ENCODE data around the gene ZBTB5.

DNA sequence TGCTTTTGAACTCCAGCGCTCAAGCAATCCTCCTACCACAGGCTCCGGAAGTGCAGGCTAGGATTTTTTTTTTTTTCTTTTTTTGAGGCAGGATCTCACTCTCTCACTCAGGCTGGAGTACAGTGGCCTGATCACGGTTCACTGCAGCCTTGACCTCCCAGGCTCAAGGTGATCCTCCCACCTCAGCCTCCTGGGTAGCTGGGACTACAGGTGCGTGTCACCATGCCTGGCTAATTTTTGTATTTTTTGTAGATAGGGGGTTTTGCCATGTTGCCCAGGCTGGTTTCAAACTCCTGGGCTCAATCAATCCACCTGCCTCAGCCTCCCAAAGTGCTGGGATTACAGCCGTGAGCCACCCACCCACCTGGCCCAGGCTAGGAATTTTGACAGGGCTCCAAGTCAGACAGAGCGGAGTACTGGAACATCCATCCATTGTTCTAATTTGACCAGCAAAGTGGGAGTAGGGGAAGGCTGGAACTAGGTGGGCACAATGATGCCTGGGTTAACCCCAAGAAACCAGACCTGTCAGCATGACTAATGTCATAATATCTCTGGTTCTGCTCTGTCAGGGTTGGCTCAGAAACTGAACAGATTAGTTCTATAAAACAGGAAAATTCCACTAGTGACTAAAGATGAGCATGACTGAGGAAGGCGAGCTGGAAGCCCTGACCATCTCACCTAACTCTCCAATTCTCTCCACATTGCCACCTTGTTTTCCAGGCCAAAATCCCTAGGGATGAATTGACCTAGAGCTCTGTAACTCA lies 9.2 kb downstream of the ZBTB5 start:
- TF ChIP-seq, protein P1, sequence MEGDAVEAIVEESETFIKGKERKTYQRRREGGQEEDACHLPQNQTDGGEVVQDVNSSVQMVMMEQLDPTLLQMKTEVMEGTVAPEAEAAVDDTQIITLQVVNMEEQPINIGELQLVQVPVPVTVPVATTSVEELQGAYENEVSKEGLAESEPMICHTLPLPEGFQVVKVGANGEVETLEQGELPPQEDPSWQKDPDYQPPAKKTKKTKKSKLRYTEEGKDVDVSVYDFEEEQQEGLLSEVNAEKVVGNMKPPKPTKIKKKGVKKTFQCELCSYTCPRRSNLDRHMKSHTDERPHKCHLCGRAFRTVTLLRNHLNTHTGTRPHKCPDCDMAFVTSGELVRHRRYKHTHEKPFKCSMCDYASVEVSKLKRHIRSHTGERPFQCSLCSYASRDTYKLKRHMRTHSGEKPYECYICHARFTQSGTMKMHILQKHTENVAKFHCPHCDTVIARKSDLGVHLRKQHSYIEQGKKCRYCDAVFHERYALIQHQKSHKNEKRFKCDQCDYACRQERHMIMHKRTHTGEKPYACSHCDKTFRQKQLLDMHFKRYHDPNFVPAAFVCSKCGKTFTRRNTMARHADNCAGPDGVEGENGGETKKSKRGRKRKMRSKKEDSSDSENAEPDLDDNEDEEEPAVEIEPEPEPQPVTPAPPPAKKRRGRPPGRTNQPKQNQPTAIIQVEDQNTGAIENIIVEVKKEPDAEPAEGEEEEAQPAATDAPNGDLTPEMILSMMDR (IDR thresholded peaks at IDR 0.05): no peak
- TF ChIP-seq POLR2AphosphoS5 (IDR thresholded peaks at IDR 0.05; ENCODE audit: low read depth, low read length) (no peak), SIN3A (IDR thresholded peaks at IDR 0.05; ENCODE audit: borderline replicate concordance, insufficient read depth, low read depth, low read length) (no peak)
